Activated CD4-positive, alpha-beta T cell treated with anti-CD3 and anti-CD28 coated beads for 24 hours (primary cell): ENCODE measurements around the gene TFPI.
"Not testable (repeated sequence)": the region's sequence is repeated elsewhere in the genome, so short reads cannot be mapped to it uniquely, and the experiment has no call there.

ENCODE experiments used
- DNase-seq, 2 donors: peaks; one replicate each; pipeline ENCODE4 v3.0.0-alpha.2; 2020; ENCODE audit warnings: low read depth in 2 of 2

TFPI gene

DNA sequence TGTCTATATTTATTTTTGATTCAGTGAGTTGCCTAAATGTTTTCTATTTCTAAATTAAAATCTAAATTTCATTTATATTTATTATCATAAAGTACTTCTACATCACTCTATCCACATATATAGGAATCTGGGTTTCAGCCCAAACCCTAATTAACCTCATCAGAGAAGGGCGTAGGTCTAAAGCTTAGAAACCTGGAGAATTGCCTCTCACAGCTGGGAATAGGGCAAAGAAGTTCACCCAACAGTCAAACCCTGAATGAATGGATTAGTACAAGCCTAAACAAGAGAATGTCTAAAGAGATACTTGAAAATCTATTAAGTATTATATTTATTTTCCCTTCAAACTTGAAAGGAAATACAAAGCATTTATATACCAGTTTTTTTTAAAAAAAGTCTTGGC lies 26.2 kb downstream of the TFPI start:
- no peak for DNase-seq

DNA sequence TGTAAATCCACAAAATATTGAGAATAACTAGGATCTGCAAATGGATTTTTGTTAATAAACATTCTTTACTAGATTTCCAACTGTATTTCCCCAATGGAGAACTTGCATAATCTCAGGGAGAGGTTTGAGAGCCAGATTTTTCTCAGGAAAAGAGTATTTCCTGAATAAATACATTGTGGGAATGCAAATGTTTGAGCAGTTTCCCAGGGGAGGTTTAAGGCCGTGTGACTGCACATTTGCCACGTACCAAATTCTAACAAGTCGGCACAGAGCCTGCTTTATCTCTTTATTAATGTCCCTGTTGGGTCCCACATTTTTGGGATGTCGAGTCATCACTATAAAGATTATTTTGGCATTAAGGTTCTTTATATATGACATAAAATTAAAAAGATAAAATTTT lies 27.0 kb downstream of the TFPI start:
- DNase-seq: no peak

DNA sequence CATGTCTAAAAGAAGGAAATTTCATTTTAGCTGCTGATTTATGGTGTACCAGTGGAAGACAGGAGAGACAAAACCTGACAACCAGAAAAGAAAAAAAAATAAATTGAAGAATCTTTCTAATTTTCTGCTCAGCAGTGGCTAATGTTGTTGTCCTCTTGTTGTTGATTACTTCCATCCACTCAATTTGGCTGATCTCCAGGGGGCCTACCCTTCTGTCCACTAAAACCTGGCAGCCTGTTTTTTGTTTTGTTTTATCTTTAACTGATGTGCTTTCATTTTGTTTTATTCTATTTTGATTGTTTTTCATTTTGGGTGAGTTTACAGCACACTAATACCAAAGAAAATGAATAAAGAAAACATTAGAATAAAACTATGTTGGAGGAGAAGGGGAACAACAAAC lies 27.4 kb downstream of the TFPI start:
- DNase-seq: no peak

DNA sequence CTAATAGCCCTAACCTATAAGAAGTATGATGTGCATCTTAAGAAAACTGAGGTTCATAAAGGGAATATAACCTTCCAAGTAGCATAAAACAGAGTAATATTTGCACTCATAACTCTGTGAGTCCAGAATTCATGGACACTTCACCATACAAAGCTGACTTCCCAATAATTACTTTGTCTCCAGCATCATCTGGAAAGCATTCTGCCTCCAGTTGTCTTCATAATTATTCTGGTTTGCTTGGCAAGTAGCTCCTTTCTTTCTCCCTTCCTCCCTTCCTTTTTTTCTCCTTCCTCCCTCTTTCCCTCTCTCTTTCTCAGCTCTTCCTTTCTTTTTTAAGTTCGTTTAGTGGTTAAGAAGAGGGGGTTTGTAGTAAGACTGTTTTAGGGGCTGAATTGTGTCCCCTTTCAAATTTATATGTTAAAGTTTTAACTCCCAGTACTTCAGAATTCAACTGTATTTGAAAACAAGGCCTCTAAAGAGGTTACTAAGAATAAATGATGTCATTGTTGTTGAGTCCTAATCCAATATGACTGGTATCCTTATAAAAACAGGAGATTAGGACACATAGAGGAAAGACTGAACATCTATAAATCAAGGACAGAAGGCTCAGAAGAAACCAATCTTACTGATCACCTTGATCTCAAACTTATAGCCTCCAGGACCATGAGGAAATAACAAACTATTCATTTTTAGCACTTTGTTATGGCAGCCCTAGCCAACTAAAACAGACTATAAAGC lies 28.9 kb downstream of the TFPI start:
- DNase-seq: no peak

DNA sequence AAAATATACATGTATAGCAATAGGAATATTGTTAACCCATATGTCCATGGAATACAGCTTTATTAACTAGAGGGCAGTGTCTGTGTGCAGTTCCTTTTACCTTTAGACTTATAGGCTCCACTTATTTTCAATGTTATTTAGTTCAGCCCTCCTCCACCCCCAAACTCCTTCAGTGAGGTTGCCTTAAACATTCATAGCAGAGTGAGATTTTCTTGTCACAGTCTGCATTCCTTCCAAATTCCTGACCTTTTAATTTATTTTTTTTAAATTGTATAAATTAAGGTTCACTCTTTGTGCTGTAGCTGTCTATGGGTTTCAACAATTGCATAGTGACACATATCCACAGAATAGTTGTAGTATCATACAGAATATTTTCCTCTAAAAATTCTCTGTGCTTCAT lies 30.9 kb downstream of the TFPI start:
- no peak for DNase-seq

DNA sequence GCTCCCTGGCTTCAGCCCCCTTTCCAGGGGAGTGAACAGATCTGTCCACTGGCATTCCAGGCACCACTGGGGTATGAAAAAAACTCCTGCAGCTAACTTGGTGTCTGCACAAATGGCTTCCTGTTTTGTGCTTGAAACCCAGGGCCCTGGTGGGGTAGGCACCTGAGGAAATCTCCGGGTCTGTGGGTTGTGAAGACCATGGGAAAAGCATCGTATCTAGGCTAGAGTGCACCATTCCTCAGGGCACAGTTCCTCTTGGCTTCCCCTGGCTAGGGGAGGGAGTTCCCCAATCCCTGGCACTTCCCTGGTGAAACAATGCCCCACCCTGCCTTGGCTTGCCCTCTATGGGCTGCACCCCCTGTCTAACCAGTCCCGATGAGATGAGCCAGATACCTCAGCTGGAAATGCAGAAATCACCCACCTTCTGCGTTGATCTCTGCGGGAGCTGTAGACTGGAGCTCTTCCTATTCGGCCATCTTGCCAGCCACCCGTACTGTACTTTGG lies 34.1 kb downstream of the TFPI start:
- DNase-seq: no peak

DNA sequence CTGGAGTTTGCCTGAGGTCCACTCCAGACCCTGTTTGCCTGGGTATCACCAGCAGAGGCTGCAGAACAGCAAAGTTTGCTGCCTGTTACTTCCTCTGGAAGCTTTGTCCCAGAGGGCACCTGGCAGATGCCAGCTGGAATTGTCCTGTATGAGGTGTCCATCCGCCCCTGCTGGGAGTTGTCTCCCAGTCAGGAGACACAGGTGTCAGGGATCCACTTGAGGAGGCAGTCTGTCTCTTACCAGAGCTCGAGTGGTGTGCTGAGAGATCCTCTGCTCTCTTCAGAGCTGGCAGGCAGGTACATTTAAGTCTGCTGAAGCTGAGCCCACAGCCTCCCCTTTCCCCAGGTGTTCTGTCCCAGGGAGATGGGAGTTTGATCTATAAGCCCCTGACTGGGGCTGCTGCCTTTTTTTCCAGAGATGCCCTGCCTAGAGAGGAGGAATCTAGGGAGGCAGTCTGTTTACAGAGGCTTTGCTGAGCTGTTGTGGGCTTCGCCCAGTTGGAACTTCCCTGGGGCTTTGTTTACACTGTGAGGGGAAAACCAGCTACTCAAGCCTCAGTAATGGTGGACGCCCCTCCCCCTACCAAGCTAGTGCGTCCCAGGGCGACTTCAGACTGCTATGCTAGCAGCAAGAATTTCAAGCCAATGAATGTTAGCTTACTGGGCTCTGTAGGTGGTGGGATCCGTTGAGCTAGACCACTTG lies 34.7 kb downstream of the TFPI start:
- DNase-seq: no peak

DNA sequence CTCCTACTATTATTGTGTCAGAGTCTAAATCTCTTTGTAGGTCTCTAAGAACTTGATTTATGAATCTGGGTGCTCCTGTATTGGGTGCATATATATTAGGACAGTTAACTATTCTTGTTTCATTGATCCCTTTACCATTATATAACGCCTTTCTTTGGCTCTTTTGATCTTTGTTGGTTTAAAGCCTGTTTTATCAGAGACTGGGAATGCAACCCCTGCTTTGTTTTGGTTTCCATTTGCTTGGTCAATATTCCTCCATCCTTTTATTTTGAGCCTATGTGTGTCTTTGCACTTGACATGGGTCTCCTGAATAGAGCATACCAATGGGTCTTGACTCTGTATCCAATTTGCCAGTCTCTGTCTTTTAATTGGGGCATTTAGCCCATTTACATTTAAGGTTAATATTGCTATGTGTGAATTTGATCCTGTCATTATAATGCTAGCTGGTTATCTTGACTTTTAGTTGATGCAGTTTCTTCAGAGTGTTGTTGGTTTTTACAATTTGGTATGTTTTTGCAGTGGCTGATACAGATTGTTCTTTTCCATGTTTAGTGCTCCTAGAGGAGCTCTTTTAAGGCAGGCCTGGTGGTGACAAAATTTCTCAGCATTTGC lies 36.4 kb downstream of the TFPI start:
- not testable (repeated sequence) for DNase-seq

DNA sequence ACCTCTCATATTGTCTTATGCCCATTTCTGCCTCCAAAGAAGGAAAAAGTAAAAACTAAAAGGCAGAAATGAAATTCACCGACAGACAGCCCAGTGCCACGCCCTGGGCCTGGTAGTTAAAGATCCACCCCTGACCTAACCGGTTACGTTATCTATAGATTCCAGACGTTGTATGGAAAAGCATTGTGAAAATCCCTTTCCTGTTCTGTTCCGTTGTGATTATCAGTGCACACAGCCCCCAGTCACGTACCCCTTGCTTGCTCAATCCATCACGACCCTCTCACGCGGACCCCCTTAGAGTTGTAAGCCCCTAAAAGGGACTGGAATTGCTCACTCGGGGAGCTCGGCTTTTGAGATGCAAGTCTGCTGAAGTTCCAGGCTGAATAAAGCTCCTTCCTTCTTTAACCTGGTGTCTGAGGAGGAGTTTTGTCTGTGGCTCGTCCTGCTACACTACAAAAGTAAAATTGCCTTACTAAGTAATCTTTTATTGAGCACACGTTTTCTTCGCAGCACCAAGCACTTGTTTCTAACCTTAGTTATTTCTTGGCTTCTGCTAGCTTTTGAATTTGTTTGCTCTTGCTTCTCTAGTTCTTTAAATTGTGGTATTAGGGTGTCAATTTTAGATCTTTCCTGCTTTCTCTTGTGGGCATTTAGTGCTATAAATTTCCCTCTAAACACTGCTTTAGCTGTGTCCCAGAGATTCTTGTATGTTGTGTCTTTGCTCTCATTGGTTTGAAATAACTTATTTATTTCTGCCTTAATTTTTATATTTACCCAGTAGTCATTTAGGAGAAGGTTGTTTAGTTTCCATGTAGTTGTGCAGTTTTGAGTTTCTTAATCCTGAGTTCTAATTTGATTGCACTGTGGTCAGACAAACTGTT lies 37.4 kb downstream of the TFPI start:
- not testable (repeated sequence) for DNase-seq

DNA sequence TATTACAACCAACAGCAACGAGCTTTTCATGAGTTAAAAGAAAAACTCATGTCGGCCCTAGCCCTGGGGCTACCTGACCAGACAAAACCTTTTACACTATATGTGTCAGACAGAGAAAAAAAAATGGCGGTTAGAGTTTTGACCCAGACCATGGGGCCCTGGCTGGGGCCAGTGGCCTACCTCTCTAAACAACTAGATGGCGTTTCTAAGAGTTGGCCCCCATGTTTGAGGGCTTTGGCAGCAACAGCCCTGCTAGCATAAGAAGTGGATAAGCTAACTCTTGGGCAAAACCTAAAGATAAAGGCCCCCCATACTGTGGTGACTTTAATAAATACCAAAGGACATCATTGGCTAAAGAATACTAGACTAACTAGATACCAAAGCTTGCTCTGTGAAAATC lies 39.3 kb downstream of the TFPI start:
- DNase-seq: no peak

DNA sequence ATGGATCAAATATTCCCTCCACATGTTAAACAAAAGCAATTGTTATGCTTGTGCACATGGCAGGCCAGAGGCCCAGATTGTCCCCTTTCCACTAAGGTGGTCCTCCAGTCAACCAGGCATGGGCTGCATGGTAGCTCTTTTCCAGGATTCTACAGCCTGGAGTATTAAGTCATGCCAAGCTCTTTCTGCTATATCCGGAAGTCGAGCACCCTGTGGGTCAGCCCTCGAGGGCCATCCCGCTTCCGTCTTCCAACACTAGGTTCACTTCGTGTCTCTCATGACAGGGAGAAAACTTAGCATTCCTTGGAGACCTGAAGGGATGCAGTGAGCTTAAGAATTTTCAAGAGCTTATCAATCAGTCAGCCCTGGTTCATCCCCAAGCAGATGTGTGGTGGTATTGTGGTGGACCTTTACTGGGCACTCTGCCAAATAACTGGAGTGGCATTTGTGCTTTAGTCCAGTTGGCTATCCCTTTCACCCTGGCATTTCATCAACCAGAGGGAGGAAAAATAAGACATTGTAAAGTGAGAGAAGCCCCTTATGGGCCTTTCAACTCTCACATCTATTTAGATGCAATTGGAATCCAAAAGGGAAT lies 39.9 kb downstream of the TFPI start:
- DNase-seq: not testable (repeated sequence)

DNA sequence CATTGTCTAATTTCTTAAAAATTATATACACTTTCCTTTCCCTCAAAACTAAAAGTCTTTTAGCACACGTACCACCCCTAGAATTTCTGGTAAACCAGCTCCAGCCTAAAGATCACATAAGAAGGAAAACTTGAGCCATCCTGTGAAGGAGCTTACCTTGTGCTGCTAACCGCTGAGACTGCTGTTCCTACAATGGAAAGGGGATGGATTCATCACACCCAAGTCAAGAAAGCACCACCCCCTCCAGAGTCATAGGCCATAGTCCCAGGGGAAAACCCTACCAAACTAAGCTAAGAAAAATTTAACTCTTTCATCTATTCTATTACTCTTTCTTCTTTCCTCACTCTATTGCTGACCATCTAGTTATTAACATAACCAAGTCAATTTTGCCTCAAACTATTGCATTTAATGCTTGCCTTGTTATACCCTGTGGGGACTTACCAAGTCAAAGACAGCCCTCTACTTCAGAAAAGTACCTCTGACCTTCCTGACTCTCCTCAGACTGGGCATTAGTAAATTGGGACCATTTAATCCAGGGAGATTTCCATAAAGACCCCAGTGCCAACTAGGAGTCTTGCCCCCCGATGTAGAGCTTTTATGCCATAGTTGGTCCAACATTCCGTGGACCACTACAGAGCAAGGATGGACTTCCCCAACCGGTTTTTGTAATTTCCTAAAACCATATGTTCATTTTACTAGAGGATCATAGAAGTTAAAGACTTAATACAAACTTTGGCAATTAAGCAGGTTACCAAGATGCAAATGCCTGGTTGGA lies 40.6 kb downstream of the TFPI start:
- DNase-seq: not testable (repeated sequence)

DNA sequence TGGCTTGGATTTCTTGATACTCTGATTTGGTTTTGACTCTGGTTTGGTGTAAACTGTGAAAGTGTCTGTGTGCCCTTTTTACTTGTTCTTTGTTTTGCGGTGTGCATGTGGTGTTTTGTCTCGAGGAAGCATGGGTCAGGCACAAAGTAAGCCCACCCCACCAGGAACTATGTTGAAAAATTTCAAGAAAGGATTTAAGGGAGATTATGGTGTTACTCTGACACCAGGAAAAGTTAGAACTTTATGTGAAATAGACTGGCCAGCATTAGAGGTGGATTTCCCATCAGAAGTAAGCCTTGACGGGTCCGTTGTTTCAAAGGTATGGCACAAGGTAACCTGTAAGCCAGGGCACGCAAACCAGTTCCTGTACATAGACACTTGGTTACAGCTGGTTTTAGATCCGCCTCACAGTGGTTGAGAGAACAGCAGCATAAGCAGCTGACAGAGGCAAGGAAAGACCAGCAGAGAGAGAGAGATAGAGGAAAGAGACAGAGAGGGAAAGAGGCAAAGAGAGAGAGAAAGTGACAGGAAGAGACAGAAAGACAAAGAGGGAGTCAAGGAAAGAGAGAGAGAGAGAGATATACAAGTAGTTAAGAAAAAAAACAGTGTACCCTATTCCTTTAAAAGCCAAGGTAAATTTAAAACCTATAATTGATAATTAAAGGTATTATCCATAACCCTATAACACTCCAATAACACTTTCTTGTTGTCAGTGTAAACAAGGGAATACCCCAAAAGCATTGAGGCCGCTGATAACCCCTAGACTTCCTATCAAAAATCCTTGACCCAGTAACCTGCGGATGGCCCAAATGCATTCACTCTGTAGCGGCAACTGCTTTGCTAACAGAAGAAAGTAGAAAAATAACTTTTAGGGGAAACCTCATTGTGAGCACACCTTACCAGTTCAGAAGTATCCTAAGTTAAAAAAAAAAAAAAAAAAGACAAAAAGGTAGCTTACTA lies 42.6 kb downstream of the TFPI start:
- DNase-seq: no peak

DNA sequence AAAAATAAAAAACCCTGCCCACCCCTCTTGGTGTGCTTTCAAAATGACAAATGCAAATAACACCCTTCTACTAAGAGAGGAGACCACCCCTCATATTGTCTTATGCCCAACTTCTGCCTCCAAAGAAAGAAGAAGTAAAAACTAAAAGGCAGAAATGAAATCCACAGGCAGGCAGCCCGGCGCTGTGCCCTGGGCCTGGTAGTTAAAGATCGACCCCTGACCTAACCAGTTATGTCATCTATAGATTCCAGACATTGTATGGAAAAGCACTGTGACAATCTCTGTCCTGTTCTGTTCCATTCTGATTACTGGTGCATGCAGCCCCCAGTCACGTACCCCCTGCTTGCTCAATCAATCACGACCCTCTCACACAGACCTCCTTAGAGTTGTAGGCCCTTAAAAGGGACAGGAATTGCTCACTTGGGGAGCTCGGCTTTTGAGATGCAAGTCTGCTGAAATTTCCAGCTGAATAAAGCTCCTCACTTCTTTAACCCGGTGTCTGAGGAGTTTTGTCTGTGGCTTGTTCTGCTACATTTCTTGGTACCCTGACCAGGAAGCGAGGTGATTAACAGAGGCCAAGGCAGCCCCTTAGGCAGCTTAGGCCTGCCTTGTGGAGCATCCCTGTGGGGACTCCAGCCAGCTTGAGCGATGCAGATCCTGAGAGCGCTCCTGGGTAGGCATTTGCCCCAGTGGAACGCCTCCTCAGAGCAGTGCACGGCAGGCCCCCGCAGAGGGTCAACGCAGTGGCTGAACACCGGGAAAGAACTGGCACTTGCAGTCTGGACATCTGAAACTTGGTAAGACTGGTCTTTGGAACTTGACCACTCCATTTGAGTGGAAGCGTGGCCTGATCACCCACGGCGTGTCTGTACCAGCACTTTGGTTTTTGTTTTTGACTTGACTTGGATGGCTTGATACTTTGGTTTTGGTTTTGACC lies 43.5 kb downstream of the TFPI start:
- DNase-seq: not testable (repeated sequence)

DNA sequence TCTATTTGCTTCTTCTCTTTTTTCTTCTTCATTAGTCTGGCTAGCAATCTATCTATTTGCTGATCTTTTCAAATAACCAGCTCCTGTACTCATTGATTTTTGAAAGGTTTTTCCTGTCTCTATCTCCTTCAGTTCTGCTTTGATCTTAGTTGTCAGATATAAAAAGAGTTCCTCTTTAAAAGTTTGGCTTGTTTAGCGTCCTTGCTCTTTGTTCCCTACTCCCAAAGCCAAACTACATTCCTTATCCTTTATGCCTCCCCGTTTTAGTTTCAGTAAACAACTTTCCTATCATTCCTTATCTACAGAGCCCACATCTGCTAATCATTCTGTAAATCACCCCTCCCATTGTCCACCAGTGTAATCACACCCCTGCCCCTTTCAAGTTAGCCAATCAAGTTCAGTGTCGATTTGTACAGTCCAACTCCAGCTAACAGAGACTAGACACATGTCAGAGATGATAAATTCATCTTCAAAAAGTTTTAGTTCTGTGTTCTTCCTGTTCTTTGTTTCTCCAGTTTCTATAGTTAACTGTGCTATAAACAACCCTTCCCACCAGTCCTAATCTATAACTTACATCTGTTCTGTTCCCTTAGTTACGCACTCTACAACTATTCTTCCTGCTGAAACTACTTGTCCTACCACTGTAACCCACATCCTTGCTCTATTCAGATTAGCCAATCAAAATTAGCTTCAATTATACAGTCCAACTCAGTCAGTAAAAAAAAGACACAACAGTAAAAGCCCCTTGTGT lies 44.4 kb downstream of the TFPI start:
- DNase-seq: no peak

DNA sequence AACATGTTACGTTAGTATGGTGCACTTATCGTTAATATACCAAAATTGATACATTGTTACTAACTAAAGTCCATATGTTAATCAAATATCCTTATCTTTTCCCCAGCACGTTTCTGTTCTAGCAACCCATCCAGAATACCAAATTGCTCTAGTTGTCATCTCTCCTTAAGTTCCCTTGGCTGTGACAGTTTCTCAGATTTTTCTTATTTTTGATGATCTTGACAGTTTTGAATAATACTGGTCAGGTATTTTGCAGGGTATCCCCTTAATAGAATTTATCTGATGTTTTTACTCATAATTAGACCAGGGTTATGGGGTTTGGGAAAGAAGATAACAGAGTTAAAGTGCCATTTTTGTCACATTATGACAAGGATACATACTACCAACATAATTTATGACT lies 47.8 kb downstream of the TFPI start:
- DNase-seq: no peak

DNA sequence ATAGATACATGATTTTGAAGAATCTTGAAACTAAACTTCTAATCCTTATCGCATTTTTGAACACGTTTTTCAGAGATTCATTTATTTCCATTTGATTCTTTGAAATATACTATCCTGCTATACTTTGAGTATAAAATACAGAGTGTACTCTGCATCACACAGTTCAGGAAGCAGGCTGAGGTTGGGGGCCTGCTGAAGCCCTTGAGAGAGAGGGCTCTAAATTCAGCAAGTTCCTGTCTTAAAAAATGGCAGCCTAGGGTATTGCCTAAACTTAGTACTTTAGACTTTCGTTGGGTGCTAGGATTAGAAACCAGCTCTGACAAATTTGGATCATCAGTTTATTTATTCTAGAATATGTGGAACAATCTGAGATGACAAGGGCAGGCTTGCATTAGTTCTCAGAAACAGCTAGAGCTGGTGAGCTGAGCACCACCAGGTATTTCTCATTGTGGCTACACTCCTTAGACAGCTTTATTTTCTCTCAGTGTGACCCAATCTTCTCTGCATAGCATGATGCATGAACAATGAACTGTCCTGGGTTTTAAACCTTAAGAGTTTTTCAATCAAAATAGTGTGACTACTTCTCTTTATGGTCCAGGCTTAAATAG lies 49.1 kb downstream of the TFPI start:
- DNase-seq: no peak
